Mucosa of descending colon (tissue), 3 donors: Measurements from ENCODE around the gene TMEM135. TPM values are rescaled to one million over a fixed set of nuclear protein-coding genes. Genes with fewer than 3 reads are reported as not detected.

Experiments
- ATAC-seq: fragments of 200-7000 bp; cut with Tn5 transposase; one replicate; pipeline ENCODE4 v1.9.1; 2020; ENCODE audit warnings: mild to moderate bottlenecking, moderate library complexity
- DNase-seq, 3 donors: peaks; one replicate each; pipeline ENCODE4 v3.0.0-alpha.2; 2020
- H3K36me3 ChIP-seq: fragments of 200-600 bp; one replicate; pipeline ENCODE4 v1.8.0; 2021; ENCODE audit warnings: low read depth, mild to moderate bottlenecking
- H3K4me1 ChIP-seq: fragments of 200-600 bp; one replicate; pipeline ENCODE4 v1.8.0; 2021; ENCODE audit warnings: low read depth, mild to moderate bottlenecking
- H3K4me3 ChIP-seq: fragments of 200-600 bp; one replicate; pipeline ENCODE4 v1.8.0; 2021; ENCODE audit warnings: mild to moderate bottlenecking
- H3K9me3 ChIP-seq: fragments of 200-600 bp; one replicate; pipeline ENCODE4 v1.8.0; 2021; ENCODE audit warnings: mild to moderate bottlenecking
- CTCF ChIP-seq: fragments of 200-600 bp; IDR thresholded peaks from one replicate; pipeline ENCODE4 v1.8.0; 2022; ENCODE audit warnings: antibody characterized with exemption, mild to moderate bottlenecking
- intact Hi-C, 2 donors: fragments of 100-400 bp; cut with DNase I in 1 of 2; cut with micrococcal nuclease in 1 of 2; formaldehyde crosslinking; loops; one replicate each; pipeline versions ENCODE4 v1.11.0 to v1.11.1; 2022; cut with DNase I, micrococcal nuclease
- total RNA-seq, 3 donors: library from RNA; stranded (reverse); fragmentation: NEBNext Ultra II Directional in 2 of 3; extraction: Animal tissue kit (Norgen Biotek cat#: 25700) in 2 of 3; gene quantifications; one replicate each; pipeline versions ENCODE4 v1.2.1 to v1.2.4, GENCODE V29; 2021 to 2023
- donor health status: DM: no; HTN: no; CAD: no; lungs with moderate emphysema.
- donor health status: DM: no; HTN: no; CAD: no.
- donor health status: DM: no; HTN: yes; CAD: no.

Gene TMEM135
- total RNA-seq, 3 donors from 2014 or later: 32.8 to 37.6 (median 37.0) TPM

GRCh38 chr11:87072787-87073186 lies 35.1 kb downstream of the TMEM135 start:
- intact Hi-C loops: no loop called here
- H3K4me3 ChIP-seq: no peak overlapping the region
- H3K4me1 ChIP-seq: no peaks in the 10 kb centered on the region
- DNase-seq: no peak
- no peak for TF ChIP-seq CTCF
- H3K9me3 ChIP-seq: no peaks in the 10 kb centered on the region
- ATAC-seq: no peak
- no peaks in the 10 kb centered on the region for H3K36me3 ChIP-seq

- DNase-seq (no peak), ATAC-seq (no peak)
- Histone ChIP-seq H3K4me1 (no peaks in the 10 kb centered on the region), H3K9me3 (no peaks in the 10 kb centered on the region), H3K4me3 (no peak overlapping the region), H3K36me3 (no peaks in the 10 kb centered on the region)
- intact Hi-C loops: no loop called here
- no peak for TF ChIP-seq CTCF
These were observed 38.6 kb downstream of the TMEM135 start for GRCh38 chr11:87076260-87076783.

GRCh38 chr11:87076874-87077429 lies 39.2 kb downstream of the TMEM135 start:
- no peak for TF ChIP-seq CTCF
- ATAC-seq: no peak
- no peak for DNase-seq
- no peaks in the 10 kb centered on the region for H3K9me3 ChIP-seq
- H3K36me3 ChIP-seq: no peaks in the 10 kb centered on the region
- intact Hi-C loops: no loop called here
- H3K4me1 ChIP-seq: no peaks in the 10 kb centered on the region
- H3K4me3 ChIP-seq: no peak overlapping the region

- no peaks in the 10 kb centered on the region for H3K4me1 ChIP-seq
- H3K4me3 ChIP-seq: no peak overlapping the region
- DNase-seq: no peak
- H3K36me3 ChIP-seq: no peaks in the 10 kb centered on the region
- no peak for ATAC-seq
- TF ChIP-seq CTCF: no peak
- intact Hi-C loops: no loop called here
- H3K9me3 ChIP-seq: no peaks in the 10 kb centered on the region
These were observed 43.6 kb downstream of the TMEM135 start for GRCh38 chr11:87081358-87081757.

GRCh38 chr11:87082590-87082989 lies 44.9 kb downstream of the TMEM135 start:
- DNase-seq (no peak), ATAC-seq (no peak)
- Histone ChIP-seq H3K9me3 (no peaks in the 10 kb centered on the region), H3K36me3 (no peaks in the 10 kb centered on the region), H3K4me1 (no peaks in the 10 kb centered on the region), H3K4me3 (no peak overlapping the region)
- intact Hi-C loops: no loop called here
- TF ChIP-seq CTCF: no peak

GRCh38 chr11:87083029-87083428 lies 45.3 kb downstream of the TMEM135 start:
- no peak for TF ChIP-seq CTCF
- no peak for DNase-seq
- H3K4me1 ChIP-seq: no peaks in the 10 kb centered on the region
- no peak for ATAC-seq
- H3K36me3 ChIP-seq: no peaks in the 10 kb centered on the region
- no peaks in the 10 kb centered on the region for H3K9me3 ChIP-seq
- no peak overlapping the region for H3K4me3 ChIP-seq
- intact Hi-C loops: no loop called here
